Stimulated activated naive CD8-positive, alpha-beta T cell treated with anti-CD3 and anti-CD28 coated beads, Interleukin-15, Interleukin-2, amounts not matched to agents 100 U/mL and 50 U/mL, for 24 hours (primary cell): ENCODE results near the gene MMP24.

Source experiments
- ATAC-seq: fragments of 150-1000 bp; cut with Tn5 transposase; one replicate; pipeline ENCODE4 v1.10.0; 2021
- DNase-seq: peaks from one replicate; pipeline ENCODE4 v3.0.0; 2021

The MMP24 gene

GRCh38 chr20:35279040-35279439 lies 52.5 kb downstream of the MMP24 start:
- ATAC-seq (no peak), DNase-seq (no peak)

GRCh38 chr20:35279533-35280174 lies 53.2 kb downstream of the MMP24 start:
- no peak for DNase-seq
- ATAC-seq, result no peak

DNA sequence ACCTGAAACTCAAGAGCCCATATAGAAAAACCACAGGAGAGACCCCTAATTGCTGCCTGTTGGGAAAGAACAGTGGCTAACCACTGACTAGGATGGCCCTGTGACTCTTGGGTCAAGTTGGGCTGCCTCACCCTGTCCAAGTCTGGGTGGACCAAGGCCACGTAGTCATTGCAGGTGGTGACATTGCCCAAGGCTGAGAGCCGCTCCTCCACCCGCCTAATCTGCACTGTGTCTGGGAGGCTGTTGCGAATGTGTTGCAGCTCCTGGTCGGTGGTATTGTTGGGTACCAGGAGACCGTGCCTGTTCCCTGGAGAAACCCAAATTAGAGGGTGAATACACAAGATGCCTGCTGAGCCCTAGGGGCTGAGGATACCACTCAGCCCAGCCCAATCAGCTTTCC lies 54.0 kb downstream of the MMP24 start:
- no peak for ATAC-seq
- DNase-seq, result no peak

DNA sequence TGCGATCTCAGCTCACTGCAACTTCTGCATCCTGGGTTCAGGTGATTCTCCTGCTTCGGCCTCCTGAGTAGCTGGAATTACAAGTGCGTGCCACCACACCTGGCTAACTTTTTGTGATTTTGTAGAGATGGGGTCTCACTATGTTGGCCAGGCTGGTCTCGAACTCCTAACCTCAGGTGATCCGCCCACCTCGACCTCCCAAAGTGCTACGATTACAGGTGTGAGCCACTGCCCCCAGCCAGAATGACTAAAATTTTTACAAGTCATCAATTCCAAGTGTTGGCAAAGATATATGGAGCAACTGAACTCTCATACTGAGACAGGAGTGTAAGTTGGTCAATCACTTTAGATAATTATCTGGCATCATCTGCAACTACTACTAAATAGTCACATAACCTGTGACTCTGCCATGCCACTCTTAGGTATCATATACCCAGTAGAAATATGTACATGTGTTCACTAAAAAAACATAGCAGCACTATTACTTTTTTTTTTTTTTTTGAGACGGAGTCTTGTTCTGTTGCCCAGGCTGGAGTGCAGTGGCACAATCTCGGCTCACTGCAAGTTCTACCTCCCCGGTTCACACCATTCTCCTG lies 55.1 kb downstream of the MMP24 start:
- ATAC-seq (no peak), DNase-seq (no peak)

DNA sequence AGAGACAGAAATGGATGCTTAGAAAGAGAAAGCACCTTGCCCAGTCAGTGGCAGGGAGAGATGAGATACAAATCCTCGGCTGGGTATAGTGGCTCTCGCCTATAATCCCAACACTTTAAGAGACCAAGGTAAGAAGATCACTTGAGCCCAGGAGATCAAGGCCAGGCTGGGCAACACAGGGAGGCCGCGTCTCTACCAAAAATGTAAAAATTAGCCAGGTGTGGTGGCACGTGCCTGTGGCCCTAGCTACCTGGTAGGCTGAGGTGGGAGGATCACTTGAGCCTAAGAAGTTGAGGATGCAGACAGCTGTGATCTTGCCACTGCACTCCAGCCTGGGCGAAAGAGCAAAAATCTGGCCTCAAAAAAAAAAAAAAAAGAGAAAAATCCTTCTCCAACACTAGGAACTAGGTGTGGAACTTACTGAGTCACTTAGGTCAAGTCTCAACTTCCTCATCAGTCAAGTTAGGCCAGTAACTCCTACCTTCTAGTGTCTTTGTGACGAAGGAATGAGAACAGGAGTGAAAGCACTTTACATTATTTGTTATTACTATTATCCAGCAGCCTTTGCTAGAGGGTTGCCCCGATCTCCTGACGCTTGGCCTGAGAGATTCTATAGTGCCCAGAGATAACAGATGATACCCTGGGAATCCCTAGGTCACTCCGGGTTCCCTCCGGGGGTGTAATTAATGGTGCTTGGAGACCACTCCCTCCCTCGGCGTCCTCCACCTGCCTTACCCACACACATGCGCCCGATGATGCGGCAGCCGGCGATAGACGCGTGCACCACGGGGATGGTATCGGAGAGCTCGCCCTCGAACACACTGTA lies 57.2 kb downstream of the MMP24 start:
- no peak for ATAC-seq

DNA sequence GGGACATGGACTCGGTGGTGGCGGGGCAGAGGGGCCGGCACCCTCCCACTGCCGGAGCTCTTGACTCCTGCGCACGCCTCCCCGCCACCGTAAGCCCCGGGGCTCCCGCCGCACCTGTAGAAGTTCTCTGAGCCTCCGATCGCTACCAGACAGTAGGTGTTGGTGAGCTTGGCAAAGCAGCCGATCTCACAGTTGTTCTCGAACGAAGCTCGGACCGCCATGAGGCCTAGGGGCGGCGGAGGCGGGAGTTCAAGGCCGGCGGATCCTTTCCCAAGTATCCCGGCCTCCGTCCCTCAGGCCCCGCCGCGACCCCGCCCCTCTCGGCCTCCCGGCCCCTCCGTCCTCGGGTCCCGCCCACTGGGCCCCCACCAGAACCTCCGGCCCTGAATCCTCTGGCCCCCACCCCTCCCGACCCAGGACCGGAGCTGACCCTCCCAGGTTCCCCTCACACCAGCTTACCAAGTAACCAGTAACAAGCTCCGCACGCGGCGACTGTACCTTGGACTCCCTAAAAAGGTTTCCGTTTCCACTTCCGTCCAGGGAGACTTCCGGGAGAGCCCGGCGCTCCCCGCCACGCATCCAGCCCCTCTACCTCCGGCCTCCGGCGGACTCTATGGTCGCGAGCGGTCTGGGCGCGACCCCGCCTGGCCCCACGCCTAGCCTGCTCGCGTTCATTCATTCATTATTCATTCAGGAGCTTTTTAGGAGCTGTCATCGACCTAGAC lies 57.9 kb downstream of the MMP24 start, which contains the start of gene EIF6:
Gene EIF6 (minus strand): TSS at position 506 of the 725 bp plus-strand sequence. CDS start 285 bp downstream, at position 221.
- DNase-seq (peak; percentile 86), ATAC-seq (peak; percentile 93)

More for the DNA sequence above, 57.2 kb downstream of the MMP24 start:
- no peak for DNase-seq

DNA sequence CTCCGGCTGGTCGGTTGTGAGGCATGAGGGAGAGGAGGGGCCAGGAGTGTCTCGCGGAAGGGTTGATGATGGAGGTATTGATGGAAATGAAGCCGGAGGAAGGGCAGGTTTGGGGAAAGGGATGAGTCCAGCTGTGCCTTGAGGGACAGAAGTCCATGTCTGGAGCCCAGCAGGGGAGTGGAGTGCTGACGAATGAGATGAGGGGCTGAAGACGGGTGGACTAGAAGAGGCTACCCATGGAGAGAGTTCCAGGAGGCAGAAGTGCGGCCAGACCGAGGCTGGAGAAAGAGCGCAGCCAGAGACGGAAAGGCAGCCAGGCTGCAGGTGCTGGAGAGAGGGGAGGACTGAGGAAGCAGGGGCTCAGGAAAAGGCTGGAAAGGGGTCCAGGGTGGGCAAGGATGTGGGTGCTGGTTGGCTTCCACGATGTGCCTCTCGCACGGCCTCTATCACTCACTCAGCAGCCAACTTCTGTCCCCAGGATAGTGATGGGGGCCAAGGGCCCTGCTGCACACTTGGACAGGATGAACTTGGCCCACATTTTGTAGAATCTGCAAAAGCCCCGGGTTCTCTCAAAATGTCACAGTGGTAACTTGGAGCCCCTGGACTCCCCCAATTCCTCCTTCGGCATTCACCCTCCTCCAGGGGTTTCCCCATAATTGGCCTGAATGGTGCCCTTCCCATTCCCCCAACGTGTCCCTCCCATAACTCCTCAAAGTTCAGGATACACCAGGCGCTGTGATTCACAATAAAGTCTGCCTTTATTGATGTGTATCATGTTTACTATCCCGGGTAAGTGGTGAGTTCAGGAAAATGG lies 58.7 kb downstream of the MMP24 start:
- DNase-seq, result no peak
- ATAC-seq, result no peak

DNA sequence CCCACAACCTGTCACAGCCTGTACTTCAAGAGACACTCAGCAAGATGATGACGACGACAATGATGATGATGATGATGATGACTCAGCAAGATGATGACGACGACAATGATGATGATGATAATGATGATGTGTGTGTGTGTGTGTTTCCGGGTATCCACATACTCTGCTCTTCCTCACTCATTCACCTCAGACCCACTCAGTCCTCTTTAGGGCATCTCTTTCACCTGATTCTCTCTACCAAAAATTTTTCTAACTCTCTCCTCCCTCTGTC lies 59.3 kb downstream of the MMP24 start:
- ATAC-seq (no peak), DNase-seq (no peak)

- ATAC-seq (no peak), DNase-seq (no peak)
These were observed 59.8 kb downstream of the MMP24 start for GRCh38 chr20:35286077-35286898.

- no peak for ATAC-seq
These were observed 60.5 kb downstream of the MMP24 start for GRCh38 chr20:35286899-35287508.

DNA sequence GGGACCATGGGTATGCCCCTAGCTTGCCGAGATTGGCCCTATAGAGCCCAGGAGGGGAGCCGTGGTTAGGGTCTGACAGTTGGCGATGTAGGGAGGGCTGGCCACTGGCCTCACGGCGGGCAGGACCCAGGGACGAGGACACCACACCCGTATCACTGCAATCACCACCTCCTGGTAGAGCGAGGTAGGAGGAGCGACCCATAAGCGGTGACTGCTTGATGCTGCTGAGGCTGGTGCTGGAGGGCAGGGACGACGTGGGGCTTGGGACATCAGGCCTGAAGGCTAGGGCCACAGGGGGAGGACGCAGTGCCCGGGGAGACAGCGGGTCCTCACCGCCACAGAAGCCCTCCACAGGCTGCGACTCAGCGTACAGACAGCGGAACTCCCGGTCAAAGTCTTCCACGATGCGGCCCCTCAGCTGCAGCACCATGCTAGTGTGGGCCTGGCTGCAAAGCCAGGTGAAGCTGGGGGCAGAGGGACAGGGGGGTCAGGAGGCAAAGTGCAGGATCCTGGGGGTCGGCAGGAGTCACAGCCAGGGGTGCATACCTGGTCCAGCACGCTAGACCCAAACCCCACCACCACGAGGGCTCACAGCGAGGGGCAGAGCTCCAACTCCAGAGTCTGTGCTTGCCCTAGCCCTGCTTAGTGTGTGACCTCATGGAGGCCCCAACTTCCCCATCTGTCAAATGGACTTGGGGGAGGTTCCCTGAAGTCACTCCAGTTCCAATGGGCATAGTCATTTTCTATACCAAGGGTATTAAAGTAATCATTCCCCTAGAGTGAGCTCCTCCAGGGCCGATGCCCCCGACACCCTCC lies 61.2 kb downstream of the MMP24 start:
- no peak for DNase-seq
- ATAC-seq, result no peak

More at GRCh38 chr20:35286899-35287508, 60.5 kb downstream of the MMP24 start:
- DNase-seq, result no peak

GRCh38 chr20:35288325-35289060 lies 62.0 kb downstream of the MMP24 start:
- DNase-seq (no peak), ATAC-seq (no peak)

DNA sequence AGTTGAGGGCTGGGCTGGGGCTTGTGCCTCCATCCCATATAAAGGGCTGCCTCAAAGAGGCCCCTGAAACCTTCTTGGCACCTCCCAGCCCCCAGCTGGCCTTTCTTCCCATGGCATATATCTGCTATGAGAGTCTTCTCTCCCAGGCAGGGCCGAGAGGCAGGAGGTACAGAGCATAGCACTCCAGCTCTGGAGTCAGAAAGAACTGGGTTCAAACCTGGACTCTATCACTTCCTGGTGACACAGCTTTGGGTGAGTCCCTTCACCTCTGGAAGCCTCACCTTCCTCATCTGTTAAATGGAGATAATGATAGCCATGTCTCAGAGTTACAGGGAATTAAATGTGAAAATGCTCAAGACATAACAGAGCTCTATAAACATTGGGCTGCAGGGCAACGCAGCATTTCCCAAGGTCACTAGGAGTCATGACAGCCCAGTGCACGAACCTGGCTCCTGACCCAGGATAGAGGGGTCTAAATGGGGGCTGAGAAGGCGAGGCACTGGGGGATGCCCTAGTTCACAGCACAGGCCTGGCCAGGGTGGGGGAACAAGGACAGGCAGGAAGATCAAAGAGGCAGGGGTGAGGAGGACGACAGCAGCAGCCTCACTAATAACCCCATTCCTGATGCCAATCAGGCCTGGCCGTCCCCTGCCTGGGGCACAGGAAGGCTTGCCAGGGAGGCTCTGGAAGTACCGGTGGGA lies 63.8 kb downstream of the MMP24 start:
- ATAC-seq (no peak), DNase-seq (no peak)

DNA sequence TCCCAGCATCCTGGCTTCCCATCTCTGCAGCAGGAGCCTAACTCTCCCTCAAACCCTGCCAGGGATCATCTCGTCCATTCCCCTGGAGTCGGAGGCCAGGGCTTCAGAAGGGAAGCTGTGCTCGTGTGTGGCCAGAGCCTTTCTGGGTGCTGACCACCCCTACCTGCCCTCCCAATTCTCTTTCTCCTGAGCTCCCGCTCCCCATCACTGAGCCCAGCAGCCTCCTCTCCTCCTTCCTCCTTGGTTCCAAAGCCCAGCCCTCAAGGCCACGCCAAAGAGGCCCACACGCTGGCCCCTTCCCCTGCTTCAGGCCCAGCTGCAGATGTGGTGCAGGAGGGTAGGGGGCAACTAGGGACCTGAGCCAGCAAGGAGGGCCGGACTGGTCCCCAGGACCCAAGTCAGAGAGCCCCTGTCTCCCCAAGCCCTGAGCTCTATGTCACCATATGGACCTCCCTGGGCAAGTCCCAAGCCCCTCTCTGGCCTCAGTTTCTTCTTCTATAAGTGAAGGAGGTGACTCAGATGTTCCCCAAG lies 64.5 kb downstream of the MMP24 start:
- no peak for ATAC-seq
- DNase-seq, result no peak

DNA sequence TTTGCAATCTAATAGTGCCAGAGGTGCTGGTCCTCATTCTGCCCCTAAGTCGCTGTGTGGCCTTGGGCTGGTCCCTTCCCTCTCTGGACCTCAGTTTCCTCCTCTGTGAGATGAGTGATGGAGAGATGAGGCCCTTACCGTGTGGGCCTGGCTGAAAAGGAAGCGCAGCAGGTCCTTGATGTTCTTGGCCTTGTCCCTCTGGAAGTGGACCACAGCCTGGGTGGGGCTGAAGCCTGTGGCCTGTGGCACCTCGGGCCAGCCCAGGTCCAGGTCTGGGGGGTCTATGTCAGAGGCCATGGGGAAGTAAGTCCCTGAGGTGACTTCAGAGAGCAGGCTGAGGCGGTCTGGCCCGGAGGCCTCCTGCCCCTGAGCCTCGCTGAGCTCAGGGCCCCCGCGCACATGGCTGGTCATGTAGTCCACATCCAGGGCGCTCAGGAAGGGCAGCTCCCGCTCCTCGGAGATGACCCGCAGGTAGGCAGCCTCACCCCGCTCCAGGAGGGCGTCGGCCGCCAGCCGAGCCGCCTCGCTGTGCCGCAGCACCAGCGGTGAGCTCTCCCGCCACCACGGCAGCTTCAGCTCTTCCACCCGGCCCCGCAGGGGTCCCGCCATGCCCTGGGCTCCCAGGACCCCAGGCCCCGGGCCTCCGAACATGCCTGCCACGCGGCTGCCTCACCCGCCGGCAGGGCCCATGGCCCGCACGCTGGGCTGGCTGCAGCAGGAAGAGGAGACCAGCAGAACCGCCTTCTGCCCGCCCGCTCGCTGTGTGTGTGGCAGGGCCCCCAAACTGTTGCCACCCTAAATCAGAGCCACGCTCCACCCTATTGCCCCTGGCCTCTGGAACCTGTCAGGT lies 65.4 kb downstream of the MMP24 start, which contains the start of gene FAM83C:
Gene FAM83C (minus strand): TSS at position 772 of the 850 bp plus-strand sequence. CDS start 121 bp downstream, at position 651.
- ATAC-seq (no peak), DNase-seq (no peak)

GRCh38 chr20:35292504-35293285 lies 66.2 kb downstream of the MMP24 start:
- ATAC-seq (no peak), DNase-seq (no peak)
